Neuronal stem cell (in vitro differentiated cells): ENCODE results near the gene ST3GAL2.

Source experiments
- DNase-seq: peaks from one replicate; pipeline ENCODE4 v3.0.0-alpha.2; 2013; ENCODE audit warnings: low spot score
- H2AFZ ChIP-seq: one replicate; pipeline ENCODE4 v1.6.1; 2013; ENCODE audit warnings: mild to moderate bottlenecking, low read length, inconsistent platforms
- H2AK5ac ChIP-seq: 2 replicates; pipeline ENCODE4 v1.6.1; 2013; ENCODE audit warnings: low read depth, mild to moderate bottlenecking, inconsistent platforms, low read length, moderate library complexity, mixed read lengths
- H2BK120ac ChIP-seq: 2 replicates; pipeline ENCODE4 v1.6.1; 2013; ENCODE audit warnings: low read depth, mild to moderate bottlenecking, inconsistent platforms, low read length, moderate library complexity, mixed read lengths
- H2BK12ac ChIP-seq: one replicate; pipeline ENCODE4 v1.6.1; 2013; ENCODE audit warnings: low read length, inconsistent platforms
- H2BK15ac ChIP-seq: 2 replicates; pipeline ENCODE4 v1.6.1; 2013; ENCODE audit warnings: mild to moderate bottlenecking, low read length, inconsistent platforms, mixed read lengths
- H2BK5ac ChIP-seq: one replicate; pipeline ENCODE4 v1.6.1; 2013; ENCODE audit warnings: inconsistent platforms, mild to moderate bottlenecking, low read length, moderate library complexity
- H3K14ac ChIP-seq: one replicate; pipeline ENCODE4 v1.6.1; 2013; ENCODE audit warnings: low read length, inconsistent platforms
- H3K18ac ChIP-seq: 2 replicates; pipeline ENCODE4 v1.6.1; 2013; ENCODE audit warnings: low read length, inconsistent platforms
- H3K23ac ChIP-seq: 2 replicates; pipeline ENCODE4 v1.6.1; 2013; ENCODE audit warnings: low read depth, mild to moderate bottlenecking, mixed read lengths, low read length, inconsistent platforms; ENCODE audit not compliant: poor library complexity
- H3K27ac ChIP-seq: replicated peaks from 3 replicates; pipeline ENCODE4 v1.5.1; 2013; ENCODE audit warnings: low read length, inconsistent platforms
- H3K27me3 ChIP-seq, 3 experiments: 2 replicates each; pipeline ENCODE4 v1.6.1; 2013; ENCODE audit warnings: low read length in 3 of 3, mild to moderate bottlenecking in 2 of 3, inconsistent platforms in 1 of 3, low read depth in 1 of 3, mixed read lengths in 1 of 3, moderate library complexity in 1 of 3; ENCODE audit not compliant: control insufficient read depth in 3 of 3, insufficient read depth in 3 of 3
- H3K36me3 ChIP-seq, 2 donors: replicated peaks in 1 of 2; 2 replicates each; pipeline ENCODE4 v1.6.1; 2013; ENCODE audit warnings: low read length in 2 of 2; ENCODE audit not compliant: control insufficient read depth in 2 of 2, insufficient read depth in 2 of 2
- H3K4ac ChIP-seq: 2 replicates; pipeline ENCODE4 v1.6.1; 2013; ENCODE audit warnings: inconsistent platforms, mild to moderate bottlenecking, low read length, moderate library complexity
- H3K4me1 ChIP-seq, 2 donors: 1 replicate in 1 of 2; 2 replicates in 1 of 2; pipeline ENCODE4 v1.6.1; 2013; ENCODE audit warnings: low read length in 2 of 2, low read depth in 1 of 2; ENCODE audit not compliant: control insufficient read depth in 2 of 2, insufficient read depth in 1 of 2
- H3K4me2 ChIP-seq: one replicate; pipeline ENCODE4 v1.6.1; 2013; ENCODE audit warnings: mild to moderate bottlenecking, low read length, inconsistent platforms; ENCODE audit not compliant: insufficient read depth, poor library complexity, severe bottlenecking
- H3K4me3 ChIP-seq, 2 donors: 2 replicates each; pipeline ENCODE4 v1.5.1; 2013; ENCODE audit warnings: low read length in 2 of 2, mild to moderate bottlenecking in 2 of 2, inconsistent platforms in 1 of 2, moderate library complexity in 1 of 2
- H3K79me1 ChIP-seq: one replicate; pipeline ENCODE4 v1.6.1; 2013; ENCODE audit warnings: low read depth, mild to moderate bottlenecking, inconsistent platforms, low read length, moderate library complexity
- H3K9ac ChIP-seq: one replicate; pipeline ENCODE4 v1.6.1; 2013; ENCODE audit warnings: mild to moderate bottlenecking, low read depth, low read length, inconsistent platforms; ENCODE audit not compliant: poor library complexity
- H3K9me3 ChIP-seq, 2 donors: replicated peaks in 1 of 2; 2 replicates each; pipeline versions ENCODE3 to v1.6.1; 2013; ENCODE audit warnings: low read length in 2 of 2, mild to moderate bottlenecking in 2 of 2, inconsistent platforms in 1 of 2, low read depth in 1 of 2, mixed read lengths in 1 of 2, moderate library complexity in 1 of 2; ENCODE audit not compliant: control insufficient read depth in 2 of 2, insufficient read depth in 1 of 2
- H4K8ac ChIP-seq: one replicate; pipeline ENCODE4 v1.6.1; 2013; ENCODE audit warnings: low read depth, mild to moderate bottlenecking, inconsistent platforms, low read length, moderate library complexity
- H4K91ac ChIP-seq: one replicate; pipeline ENCODE4 v1.6.1; 2013; ENCODE audit warnings: low read length, low read depth, mild to moderate bottlenecking, inconsistent platforms; ENCODE audit not compliant: poor library complexity
- WGBS, 2 donors: extraction: QIAGEN DNeasy Blood & Tissue Kit; methylation state at CpG; one replicate each; pipeline ENCODE4 v1.1.7; 2013; ENCODE audit warnings: missing lambda C conversion rate in 2 of 2, mixed read lengths in 1 of 2; ENCODE audit not compliant: insufficient read length in 2 of 2, insufficient replicate concordance in 1 of 2; ENCODE audit errors: extremely low coverage in 2 of 2; 5-methylcytosine and 5-hydroxymethylcytosine counted together

ST3GAL2 gene

GRCh38 chr16:70375636-70376611 lies 63.0 kb downstream of the ST3GAL2 start:
- no peak overlapping the region for H3K18ac ChIP-seq
- no peaks in the 10 kb centered on the region for H3K9me3 ChIP-seq
- no peak overlapping the region for H2BK5ac ChIP-seq
- peaks cover 1 to 8% of the 10 kb centered on the region in 2 donors for H3K4me1 ChIP-seq
- no peaks in the 10 kb centered on the region for H3K79me1 ChIP-seq
- H2BK120ac ChIP-seq: no peak overlapping the region
- no peaks in the 10 kb centered on the region for H3K27me3 ChIP-seq
- H2BK12ac ChIP-seq: no peak overlapping the region
- H2AK5ac ChIP-seq: no peak overlapping the region
- no peak for DNase-seq
- peak overlapping the region; percentile 28 for H3K27ac ChIP-seq
- H2AFZ ChIP-seq: no peak overlapping the region
- WGBS, 2 donors: no CpG with 5 or more reads among the region's 16 CpGs
- H3K4me3 ChIP-seq: no peak overlapping the region
- no peak overlapping the region for H2BK15ac ChIP-seq
- no peak overlapping the region for H4K91ac ChIP-seq
- H3K4me2 ChIP-seq: no peak overlapping the region
- no peak overlapping the region for H3K14ac ChIP-seq
- no peak overlapping the region for H4K8ac ChIP-seq
- no peak overlapping the region for H3K9ac ChIP-seq
- peaks cover 21 to 75% of the 10 kb centered on the region in 2 donors for H3K36me3 ChIP-seq
- peak overlapping the region; percentile 78 for H3K23ac ChIP-seq
- no peak overlapping the region for H3K4ac ChIP-seq

- Histone ChIP-seq H3K36me3 (peaks cover 28 to 88% of the 10 kb centered on the region in 2 donors), H2BK5ac (no peak overlapping the region)
Measured at GRCh38 chr16:70374213-70374612, 64.7 kb downstream of the ST3GAL2 start.

GRCh38 chr16:70372921-70373728 lies 65.8 kb downstream of the ST3GAL2 start:
- H3K14ac ChIP-seq: no peak overlapping the region
- H3K27me3 ChIP-seq: no peaks in the 10 kb centered on the region
- no peak overlapping the region for H3K4ac ChIP-seq
- H3K36me3 ChIP-seq: peaks cover 26 to 89% of the 10 kb centered on the region in 2 donors
- no peak overlapping the region for H3K4me2 ChIP-seq
- no peaks in the 10 kb centered on the region for H3K79me1 ChIP-seq
- WGBS, 2 donors: no CpG with 5 or more reads among the region's 22 CpGs
- H2AK5ac ChIP-seq: no peak overlapping the region
- no peak overlapping the region for H2BK120ac ChIP-seq
- H2BK12ac ChIP-seq: no peak overlapping the region
- H3K4me1 ChIP-seq: no peaks in the 10 kb centered on the region
- H2AFZ ChIP-seq: no peak overlapping the region
- no peak overlapping the region for H3K18ac ChIP-seq
- no peak overlapping the region for H3K23ac ChIP-seq
- H3K27ac ChIP-seq: no peak overlapping the region
- no peak overlapping the region for H2BK5ac ChIP-seq
- H3K4me3 ChIP-seq: no peak overlapping the region
- H4K91ac ChIP-seq: no peak overlapping the region
- no peak overlapping the region for H2BK15ac ChIP-seq
- H4K8ac ChIP-seq: no peak overlapping the region
- DNase-seq: no peak
- H3K9ac ChIP-seq: no peak overlapping the region
- no peaks in the 10 kb centered on the region for H3K9me3 ChIP-seq

More at GRCh38 chr16:70374213-70374612, 64.7 kb downstream of the ST3GAL2 start:
- DNase-seq: no peak
- Histone ChIP-seq H3K9me3 (no peaks in the 10 kb centered on the region), H2BK12ac (no peak overlapping the region), H3K18ac (no peak overlapping the region), H2BK120ac (no peak overlapping the region), H3K14ac (no peak overlapping the region), H4K91ac (no peak overlapping the region), H3K9ac (no peak overlapping the region), H3K79me1 (no peaks in the 10 kb centered on the region), H3K23ac (no peak overlapping the region), H2AK5ac (no peak overlapping the region), H2BK15ac (no peak overlapping the region), H3K4ac (no peak overlapping the region), H3K27ac (no peak overlapping the region), H3K27me3 (no peaks in the 10 kb centered on the region), H2AFZ (no peak overlapping the region), H3K4me3 (no peak overlapping the region), H3K4me1 (peaks cover 0 to under 1% of the 10 kb centered on the region in 2 donors), H3K4me2 (no peak overlapping the region), H4K8ac (no peak overlapping the region)
- WGBS, 2 donors: no CpG with 5 or more reads among the region's 8 CpGs

DNA sequence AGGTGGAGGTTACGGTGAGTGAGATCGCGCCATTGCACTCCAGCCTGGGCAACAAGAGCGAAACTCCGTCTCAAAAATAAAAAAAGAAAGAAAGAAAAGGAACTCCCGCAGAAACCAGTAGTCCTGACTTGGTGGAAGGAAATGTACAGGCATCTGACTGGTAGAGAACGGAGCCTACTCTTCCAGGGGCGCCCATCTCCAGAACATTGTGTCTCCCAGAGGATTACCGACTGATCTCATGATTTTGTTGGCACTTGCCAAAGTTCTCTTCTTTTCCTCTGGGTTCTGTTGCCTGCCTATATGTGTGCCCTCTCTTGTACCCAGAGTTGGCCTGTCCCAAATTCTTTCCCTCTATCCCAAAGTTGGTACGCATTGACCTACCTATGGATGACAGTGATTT lies 68.0 kb downstream of the ST3GAL2 start:
- no peak for DNase-seq
- H3K4me2 ChIP-seq: no peak overlapping the region
- H3K18ac ChIP-seq: no peak overlapping the region
- H3K4ac ChIP-seq: no peak overlapping the region
- H2BK120ac ChIP-seq: no peak overlapping the region
- no peak overlapping the region for H4K91ac ChIP-seq
- WGBS, 2 donors: no CpG with 5 or more reads among the region's 10 CpGs
- H3K27ac ChIP-seq: no peak overlapping the region
- no peak overlapping the region for H2BK15ac ChIP-seq
- H4K8ac ChIP-seq: no peak overlapping the region
- no peak overlapping the region for H3K9ac ChIP-seq
- H3K36me3 ChIP-seq: peaks cover 33 to 93% of the 10 kb centered on the region in 2 donors
- no peak overlapping the region for H2BK5ac ChIP-seq
- no peaks in the 10 kb centered on the region for H3K9me3 ChIP-seq
- H3K79me1 ChIP-seq: no peaks in the 10 kb centered on the region
- H3K23ac ChIP-seq: no peak overlapping the region
- H2AK5ac ChIP-seq: no peak overlapping the region
- H2BK12ac ChIP-seq: no peak overlapping the region
- no peaks in the 10 kb centered on the region for H3K4me1 ChIP-seq
- H3K4me3 ChIP-seq: no peak overlapping the region
- H3K14ac ChIP-seq: no peak overlapping the region
- no peaks in the 10 kb centered on the region for H3K27me3 ChIP-seq
- H2AFZ ChIP-seq: no peak overlapping the region
